ENCODE results near the gene ZMIZ1.

DNA sequence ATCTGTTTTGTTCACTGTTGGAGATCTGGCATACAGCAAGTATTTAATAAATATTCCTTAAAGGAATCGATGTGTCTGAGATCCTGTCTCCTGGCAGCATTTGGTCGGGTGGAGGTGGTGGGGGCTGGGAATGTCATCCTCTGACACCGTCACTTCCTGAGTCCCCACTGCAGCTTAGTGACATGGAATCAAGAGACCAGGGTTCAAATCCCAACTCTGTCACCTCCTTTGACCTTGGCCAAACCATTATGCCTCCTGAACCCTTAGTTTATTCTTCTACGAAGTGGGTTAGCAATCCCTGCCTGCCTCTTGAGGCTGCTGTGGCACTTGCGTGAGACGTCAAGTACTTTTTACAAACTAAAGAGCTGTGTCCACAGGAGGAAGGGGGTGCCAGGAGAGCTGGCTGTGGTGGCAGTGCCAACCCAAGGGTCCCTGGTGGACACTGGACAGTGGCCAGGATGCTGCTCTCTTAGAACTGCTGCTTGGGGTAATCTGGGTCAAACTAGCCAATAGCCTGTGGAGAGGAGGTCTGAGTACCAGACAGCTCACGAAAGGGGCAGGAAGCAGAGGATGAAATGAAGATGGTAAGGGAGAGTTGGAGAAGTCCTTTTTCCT is 8.0 kb upstream of the ZMIZ1 start:
- TF ChIP-seq, protein P1, sequence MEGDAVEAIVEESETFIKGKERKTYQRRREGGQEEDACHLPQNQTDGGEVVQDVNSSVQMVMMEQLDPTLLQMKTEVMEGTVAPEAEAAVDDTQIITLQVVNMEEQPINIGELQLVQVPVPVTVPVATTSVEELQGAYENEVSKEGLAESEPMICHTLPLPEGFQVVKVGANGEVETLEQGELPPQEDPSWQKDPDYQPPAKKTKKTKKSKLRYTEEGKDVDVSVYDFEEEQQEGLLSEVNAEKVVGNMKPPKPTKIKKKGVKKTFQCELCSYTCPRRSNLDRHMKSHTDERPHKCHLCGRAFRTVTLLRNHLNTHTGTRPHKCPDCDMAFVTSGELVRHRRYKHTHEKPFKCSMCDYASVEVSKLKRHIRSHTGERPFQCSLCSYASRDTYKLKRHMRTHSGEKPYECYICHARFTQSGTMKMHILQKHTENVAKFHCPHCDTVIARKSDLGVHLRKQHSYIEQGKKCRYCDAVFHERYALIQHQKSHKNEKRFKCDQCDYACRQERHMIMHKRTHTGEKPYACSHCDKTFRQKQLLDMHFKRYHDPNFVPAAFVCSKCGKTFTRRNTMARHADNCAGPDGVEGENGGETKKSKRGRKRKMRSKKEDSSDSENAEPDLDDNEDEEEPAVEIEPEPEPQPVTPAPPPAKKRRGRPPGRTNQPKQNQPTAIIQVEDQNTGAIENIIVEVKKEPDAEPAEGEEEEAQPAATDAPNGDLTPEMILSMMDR (conservative IDR thresholded peaks at IDR 0.05; ENCODE audit: low read depth in 2 of 2) = no peak
- TF ChIP-seq EZH2phosphoT487 (IDR thresholded peaks at IDR 0.05; ENCODE audit: unreplicated experiment) (no peak), POLR2AphosphoS5 (IDR thresholded peaks at IDR 0.05; ENCODE audit: low read depth) (no peak), EZH2 (IDR thresholded peaks at IDR 0.05; ENCODE audit: low read depth, unreplicated experiment) (no peak), NANOG (IDR thresholded peaks at IDR 0.05; ENCODE audit: borderline replicate concordance) (no peak), JUNB (IDR thresholded peaks at IDR 0.05; ENCODE audit: unreplicated experiment) (no peak), ZNF331 (CRISPR knock-in tag; IDR thresholded peaks at IDR 0.05; ENCODE audit: low read depth) (no peak)
- TF ChIP-seq, protein P2, sequence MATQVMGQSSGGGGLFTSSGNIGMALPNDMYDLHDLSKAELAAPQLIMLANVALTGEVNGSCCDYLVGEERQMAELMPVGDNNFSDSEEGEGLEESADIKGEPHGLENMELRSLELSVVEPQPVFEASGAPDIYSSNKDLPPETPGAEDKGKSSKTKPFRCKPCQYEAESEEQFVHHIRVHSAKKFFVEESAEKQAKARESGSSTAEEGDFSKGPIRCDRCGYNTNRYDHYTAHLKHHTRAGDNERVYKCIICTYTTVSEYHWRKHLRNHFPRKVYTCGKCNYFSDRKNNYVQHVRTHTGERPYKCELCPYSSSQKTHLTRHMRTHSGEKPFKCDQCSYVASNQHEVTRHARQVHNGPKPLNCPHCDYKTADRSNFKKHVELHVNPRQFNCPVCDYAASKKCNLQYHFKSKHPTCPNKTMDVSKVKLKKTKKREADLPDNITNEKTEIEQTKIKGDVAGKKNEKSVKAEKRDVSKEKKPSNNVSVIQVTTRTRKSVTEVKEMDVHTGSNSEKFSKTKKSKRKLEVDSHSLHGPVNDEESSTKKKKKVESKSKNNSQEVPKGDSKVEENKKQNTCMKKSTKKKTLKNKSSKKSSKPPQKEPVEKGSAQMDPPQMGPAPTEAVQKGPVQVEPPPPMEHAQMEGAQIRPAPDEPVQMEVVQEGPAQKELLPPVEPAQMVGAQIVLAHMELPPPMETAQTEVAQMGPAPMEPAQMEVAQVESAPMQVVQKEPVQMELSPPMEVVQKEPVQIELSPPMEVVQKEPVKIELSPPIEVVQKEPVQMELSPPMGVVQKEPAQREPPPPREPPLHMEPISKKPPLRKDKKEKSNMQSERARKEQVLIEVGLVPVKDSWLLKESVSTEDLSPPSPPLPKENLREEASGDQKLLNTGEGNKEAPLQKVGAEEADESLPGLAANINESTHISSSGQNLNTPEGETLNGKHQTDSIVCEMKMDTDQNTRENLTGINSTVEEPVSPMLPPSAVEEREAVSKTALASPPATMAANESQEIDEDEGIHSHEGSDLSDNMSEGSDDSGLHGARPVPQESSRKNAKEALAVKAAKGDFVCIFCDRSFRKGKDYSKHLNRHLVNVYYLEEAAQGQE (IDR thresholded peaks at IDR 0.05; ENCODE audit: unreplicated experiment) = no peak

Measured in GM23338 (cell line).